HEK293 (cell line): Measurements from ENCODE around the gene LILRA6.

ENCODE experiments used
- CTCF ChIP-seq: fragments of 450-650 bp; formaldehyde crosslinking; IDR thresholded peaks from 2 replicates; pipeline ENCODE4 v1.5.1; 2016; ENCODE audit warnings: missing biosample characterization, missing genetic modification characterization
- PBX3 ChIP-seq: sonication (generic); formaldehyde crosslinking; IDR thresholded peaks from 2 replicates; pipeline ENCODE4 v1.8.1; 2022; ENCODE audit warnings: mild to moderate bottlenecking, moderate library complexity, missing genetic modification reagents
- SALL2 ChIP-seq: fragments of 450-650 bp; formaldehyde crosslinking; IDR thresholded peaks from 2 replicates; pipeline ENCODE4 v1.5.0; 2017; ENCODE audit warnings: missing biosample characterization, mild to moderate bottlenecking, missing genetic modification characterization, borderline replicate concordance
- YY2 ChIP-seq: fragments of 450-650 bp; formaldehyde crosslinking; IDR thresholded peaks from 2 replicates; pipeline ENCODE4 v1.5.1; 2016; ENCODE audit warnings: missing biosample characterization, missing genetic modification characterization
- ZBTB20 ChIP-seq: fragments of 450-650 bp; formaldehyde crosslinking; IDR thresholded peaks from 2 replicates; pipeline ENCODE4 v1.5.1; 2016; ENCODE audit warnings: missing biosample characterization, missing genetic modification characterization
- ZNF449 ChIP-seq: fragments of 450-650 bp; formaldehyde crosslinking; IDR thresholded peaks from 2 replicates; pipeline ENCODE4 v1.5.1; 2017; ENCODE audit warnings: missing biosample characterization, mild to moderate bottlenecking, missing genetic modification characterization, moderate library complexity

GRCh38 chr19:54211235-54211634, 31.4 kb downstream of the LILRA6 start:
- TF ChIP-seq CTCF (tag by site-specific recombination) (peak; percentile 8; the same call in 1 of the 2 replicates), SALL2 (tag by site-specific recombination) (no peak), PBX3 (no peak), ZBTB20 (no peak), ZNF449 (tag by site-specific recombination) (no peak), YY2 (tag by site-specific recombination) (no peak)
